ENCODE data around the gene YIF1A.

- TF ChIP-seq CTCF (IDR thresholded peaks at IDR 0.05), result no peak
- TF ChIP-seq EP300 (IDR thresholded peaks at IDR 0.05; ENCODE audit: borderline replicate concordance in 1 of 2, low read depth in 1 of 2, low read length in 1 of 2), result no peak
- TF ChIP-seq RFX5 (IDR thresholded peaks at IDR 0.05; ENCODE audit: low read length), result no peak
Observed at GRCh38 chr11:66333896-66334604, 45.1 kb upstream of the YIF1A start.

Data from SK-N-SH (cell line).